ENCODE measurements around the gene PSMA7.
A peak's percentile ranks its signal among the peaks of the same experiment; 100 is the strongest.

PSMA7 gene

DNA sequence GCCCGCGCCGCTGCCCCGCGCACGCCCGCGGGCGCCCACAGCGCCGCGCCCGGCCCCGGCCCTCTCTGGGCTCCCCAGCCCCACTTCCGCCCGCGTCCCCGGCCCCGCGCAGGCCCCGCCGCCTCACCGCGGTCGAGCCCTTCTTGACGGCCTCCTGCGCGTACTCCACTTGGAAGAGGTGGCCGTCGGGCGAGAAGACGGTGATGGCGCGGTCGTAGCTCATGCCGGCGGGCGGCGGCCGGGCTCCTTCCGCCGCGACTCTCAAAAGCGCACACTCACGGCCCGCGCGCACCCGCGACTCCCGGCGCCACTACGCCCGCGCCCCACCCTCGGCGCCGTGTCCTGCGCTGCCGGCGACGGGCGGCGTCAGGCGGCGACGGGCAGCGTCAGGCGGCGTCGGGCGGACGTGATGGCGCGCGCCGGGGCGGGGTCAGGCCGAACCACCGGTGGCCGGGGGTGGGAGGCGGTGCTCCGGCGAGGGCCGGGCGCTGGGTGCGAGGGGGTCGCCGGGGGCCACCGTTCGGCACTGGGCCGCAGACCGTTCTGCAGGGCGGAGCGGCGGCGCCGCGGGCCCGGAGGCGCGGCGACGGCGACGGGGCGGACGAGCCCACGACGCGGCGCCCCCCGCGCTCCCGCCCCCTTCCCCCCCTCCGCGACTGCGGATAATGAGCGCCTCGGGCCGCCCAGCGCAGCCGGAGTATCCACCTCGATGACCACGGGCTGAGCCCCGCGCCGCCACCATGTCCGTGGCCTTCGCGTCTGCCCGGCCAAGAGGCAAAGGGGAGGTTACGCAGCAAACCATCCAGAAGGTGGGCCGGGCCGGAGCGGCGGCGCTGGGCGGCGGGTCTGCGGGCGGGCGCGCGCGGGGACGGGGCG lies at the start of gene PSMA7, which contains the start of gene SS18L1:
TSS of gene PSMA7 (minus strand) at position 314 of the 876 bp plus-strand sequence. CDS start at position 223, 91 bp downstream.
TSS of gene SS18L1 (plus strand) at position 689 of the 876 bp plus-strand sequence. CDS start at position 741, 52 bp downstream.
- DNase-seq (ENCODE audit: low read depth), result peak; percentile 83

DNA sequence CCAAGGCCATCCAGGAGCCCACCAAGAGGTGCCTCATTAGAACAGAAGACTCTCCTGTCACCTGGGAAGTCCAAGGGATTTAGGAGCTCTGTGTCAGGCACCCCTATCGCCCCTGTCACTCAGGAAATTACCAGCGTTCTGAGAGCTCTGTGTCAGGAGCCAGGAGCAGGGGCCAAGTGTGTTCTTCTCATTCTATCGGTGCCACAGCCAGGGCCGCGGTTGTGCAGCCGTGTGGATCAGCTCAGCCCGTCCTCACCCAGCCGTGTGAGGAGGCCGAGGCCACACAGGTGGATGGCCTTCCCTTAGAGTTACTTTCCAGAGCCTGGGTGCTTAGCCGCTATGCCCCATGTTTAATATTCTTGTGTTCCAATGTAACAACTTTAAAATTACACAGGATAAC lies 49.4 kb upstream of the PSMA7 start:
- no peak for DNase-seq (ENCODE audit: low read depth)

DNA sequence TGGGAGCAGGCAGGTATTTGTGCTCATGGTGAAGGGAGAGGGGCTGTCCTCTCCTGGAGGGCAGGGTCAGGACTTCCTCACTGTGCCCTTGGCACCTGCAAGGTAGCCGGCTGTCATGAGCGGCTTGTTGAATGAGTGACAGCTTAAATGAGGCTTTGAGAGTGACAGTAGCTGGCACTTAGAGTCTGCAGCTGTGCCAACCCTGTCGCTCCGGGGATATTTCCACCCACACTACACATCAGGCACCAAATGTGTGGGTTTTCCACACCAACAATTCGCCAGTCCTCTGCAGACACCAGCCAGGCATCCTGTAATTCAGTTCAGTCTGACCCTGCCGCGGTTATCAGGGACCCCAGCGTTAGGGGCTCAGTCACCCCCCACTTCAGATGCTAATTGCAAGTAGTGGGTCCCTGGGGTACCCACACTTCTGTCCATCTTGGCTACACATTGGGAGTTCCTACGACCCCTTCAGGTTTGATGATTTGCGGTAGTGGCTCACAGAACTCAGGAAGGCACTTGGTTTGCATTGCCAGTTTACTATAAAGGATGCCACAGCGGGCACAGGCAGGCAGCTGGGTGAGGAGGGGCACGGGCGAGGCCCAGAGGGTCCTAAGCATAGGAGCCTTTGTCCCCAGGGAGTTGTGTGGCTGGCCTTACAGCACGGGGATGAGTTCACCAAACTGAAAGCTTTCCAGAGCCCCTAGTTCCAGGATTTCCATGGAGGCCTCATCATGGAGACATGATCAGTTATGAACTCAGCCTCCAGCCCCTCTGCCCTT lies 48.8 kb upstream of the PSMA7 start:
- no peak for DNase-seq (ENCODE audit: low read depth)

DNA sequence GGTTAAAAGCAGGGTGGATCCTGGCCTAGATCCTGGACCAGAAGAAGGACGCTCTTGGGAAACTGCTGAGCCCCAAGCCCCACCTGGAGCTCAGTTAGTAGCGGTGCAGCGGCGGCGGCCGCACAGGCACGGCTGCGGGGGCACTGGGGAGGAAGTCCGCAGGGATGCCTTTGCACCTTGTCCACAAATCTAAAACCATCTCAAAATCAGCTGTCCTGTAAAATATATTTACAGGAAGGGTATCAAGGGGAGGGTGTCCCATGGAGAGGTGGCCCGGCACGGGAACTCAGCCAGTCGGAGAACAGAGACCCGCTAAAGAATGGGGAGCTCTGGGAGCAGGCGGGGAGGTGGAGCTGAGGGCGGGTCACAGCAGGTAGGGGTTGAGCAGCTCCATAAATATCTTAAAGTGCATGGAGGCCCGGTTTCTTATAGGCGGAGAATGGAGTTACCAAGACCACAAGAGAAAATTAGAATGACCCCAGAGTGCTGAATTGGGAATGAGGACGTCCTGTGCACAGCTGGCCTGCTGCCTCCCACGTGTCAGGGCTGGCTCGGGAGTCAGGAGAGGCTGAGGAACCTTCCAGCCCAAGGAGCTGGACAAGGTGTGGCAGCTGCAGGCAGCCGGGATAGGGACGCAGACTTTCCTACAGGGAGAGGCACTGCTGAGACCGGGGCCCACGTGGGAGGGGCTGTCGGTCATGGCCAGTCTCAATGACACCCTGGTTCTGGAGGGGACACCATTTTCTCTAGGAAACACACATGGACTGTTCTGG lies 47.6 kb upstream of the PSMA7 start:
- DNase-seq (ENCODE audit: low read depth), result no peak

DNA sequence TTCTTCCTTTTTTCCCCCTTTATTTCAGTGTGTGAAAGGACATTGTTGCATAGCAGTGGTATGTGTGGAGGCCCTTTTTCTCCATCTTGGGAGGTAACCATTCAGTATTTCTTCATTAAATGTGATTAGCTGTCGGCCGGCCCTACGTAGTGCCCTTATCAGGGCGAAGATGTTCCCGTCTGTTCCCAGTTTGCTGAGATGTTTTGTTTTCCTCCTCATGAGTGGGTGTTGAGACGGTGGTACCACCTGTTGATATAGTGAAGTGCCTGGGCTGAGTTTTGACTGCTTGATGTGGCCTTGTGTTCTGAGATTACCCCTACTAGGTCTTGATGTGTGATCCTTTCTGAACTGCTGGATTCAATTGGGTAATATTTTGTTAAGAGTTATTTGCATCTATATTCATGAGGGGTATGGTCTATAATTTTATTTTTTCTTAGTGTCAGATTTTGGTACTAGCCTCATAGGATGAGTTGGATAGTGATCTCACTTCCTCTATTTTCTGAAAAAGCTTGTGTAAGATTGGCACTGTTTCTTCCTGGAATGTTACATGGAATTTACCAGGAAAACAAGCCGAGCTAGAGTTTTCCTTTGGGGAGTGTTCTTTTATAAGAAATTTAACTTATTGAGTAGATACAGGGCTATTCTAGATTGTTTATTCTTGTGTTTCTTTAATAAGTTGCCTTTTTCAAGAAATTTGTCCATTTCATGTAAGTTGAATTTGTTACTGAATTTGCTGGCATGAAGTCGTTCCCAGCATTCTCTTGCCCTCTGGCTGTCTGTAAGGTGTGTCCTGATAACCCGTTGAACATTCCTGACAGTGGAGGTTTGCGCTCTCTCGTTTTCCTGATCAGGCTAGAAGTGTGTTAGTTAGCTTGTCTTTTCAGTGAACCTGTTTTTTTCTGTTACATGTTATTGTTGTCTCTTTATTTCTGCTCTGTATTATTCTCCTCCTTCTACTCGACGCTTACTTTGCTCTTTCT lies 44.0 kb upstream of the PSMA7 start:
- no peak for DNase-seq (ENCODE audit: low read depth)

DNA sequence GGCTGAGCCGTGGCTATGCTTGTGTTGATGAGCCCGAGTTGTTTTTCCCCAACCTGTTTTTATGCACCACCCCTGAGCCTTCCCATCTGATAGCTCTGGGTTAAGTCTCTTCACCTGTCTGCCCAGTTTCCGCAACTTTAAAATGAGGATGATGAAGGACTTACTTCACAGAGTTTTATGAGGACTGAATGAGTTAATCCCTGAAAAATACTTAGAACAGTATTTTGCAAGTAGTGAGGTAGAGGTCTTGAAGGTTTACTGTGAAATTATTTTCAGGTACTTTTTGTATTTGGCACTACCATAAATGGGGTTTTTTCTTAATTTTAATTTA lies 42.9 kb upstream of the PSMA7 start:
- no peak for DNase-seq (ENCODE audit: low read depth)

DNA sequence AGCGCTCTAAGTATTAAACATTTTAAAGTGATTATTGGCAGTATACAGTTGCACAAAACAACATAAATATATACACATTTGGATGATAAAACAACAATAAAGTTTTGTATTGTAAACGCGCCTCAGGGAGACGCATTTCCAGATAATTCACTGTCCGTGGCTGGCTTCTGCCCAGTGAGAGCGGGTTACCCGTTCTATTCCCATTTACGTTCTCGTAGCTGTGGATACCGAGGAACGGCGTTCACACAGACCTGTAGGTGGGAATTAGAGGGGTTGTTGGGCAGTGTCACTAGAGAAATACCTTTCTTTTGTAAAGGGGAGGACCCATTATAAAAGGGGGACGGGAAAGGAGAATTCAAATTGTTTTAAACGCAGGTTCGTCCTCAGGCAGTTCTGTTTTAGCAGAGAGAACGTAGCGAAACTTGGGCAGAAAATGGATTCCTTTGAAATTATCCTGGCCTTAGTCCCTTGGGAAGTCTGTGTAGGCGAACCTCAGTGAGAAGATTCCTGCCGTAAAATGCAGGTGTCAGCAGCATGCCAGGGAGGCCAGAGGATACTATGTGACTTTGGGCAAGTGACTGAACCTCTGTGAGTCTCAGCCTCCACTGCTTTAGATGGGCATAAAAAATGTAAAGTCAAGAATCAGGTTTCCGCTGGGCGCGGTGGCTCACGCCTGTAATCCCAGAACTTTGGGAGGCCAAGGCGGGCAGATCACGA lies 40.4 kb upstream of the PSMA7 start:
- DNase-seq (ENCODE audit: low read depth), result no peak

DNA sequence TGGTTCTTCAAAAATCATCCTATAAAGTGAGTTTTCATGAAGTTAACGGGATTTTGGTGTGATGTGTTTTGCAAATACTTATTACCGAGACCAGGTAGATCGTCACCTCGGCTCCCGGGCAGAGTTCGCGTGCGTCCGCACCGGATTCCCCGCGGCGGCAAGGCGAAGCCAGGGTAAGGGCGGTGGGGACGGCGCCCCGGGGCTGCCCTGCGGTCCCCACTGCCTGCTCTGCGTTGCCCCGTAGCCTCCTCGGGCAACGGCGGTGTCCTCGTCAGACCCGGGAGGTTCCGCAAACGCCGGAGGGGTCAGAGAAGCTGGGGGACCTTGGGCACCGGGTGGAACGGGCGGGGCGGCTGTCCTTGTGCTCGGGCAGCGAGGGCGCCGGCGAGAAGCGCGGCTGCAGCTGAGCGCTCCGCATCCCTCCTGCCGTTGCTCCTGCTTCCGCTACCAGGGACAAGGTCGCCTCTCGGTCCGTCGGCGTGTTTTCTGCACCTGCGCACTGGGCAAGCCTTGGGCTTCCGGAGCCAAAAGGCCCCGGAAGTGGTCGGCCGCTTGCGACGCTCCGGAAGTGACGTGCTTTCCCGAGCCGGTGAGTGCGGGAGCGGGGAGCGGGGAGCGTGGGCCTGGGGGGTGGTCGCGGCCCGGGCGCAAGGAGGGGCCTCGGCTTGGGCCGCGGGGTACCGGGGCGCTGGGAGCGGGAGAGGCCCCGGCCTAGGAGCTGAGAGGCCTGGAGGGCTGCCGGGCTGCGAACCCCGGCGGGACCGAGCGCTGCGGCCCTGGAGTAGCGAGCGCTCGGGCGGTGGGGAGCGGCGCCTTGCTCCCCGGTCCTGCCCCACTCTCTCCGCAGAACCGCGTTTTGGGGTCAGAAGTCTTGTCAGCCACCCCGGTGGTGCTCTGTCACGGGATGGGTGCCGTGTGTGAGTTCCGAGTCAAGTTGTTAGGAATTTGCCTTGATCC lies 39.6 kb upstream of the PSMA7 start, which contains the start of gene MTG2:
TSS of gene MTG2 (plus strand) at position 560 of the 957 bp plus-strand sequence. CDS start 10,393 bp downstream, outside the sequence.
- peak; percentile 89 for DNase-seq (ENCODE audit: low read depth)

DNA sequence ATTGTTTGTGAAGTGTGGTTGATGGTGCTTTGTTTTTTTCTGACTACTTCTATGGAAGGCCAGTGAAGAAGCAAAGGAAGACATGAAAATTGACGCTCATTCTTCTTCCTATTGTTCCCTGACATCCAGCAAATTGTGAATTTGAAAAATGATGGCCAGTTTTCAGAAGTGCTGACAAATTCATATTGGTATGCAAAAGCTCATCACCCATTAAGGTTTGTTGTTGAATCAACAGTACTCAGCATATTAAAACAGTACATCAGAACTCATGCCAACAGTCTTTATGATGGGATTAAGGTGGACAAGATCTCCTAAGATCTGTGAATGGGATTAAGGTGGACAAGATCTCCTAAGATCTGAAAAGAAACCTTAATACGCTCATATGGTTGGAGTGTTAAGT lies 38.6 kb upstream of the PSMA7 start:
- no peak for DNase-seq (ENCODE audit: low read depth)

DNA sequence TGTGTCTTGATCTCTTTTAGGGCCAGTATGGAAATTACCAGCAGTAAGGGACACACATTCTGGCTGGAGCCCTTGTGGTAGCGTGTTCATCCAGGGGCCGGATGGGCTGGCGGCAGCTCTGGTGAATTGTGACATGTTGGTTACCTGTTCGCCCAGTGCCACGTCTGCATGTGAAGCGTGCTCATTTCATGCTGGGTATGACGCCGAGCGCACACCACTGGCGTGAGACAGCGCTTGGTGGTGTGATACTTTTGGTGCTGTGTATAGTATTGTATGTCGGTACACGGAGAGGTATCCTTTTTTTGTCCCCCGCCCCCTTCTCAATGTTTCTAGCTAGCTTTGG lies 35.9 kb upstream of the PSMA7 start:
- DNase-seq (ENCODE audit: low read depth), result no peak

DNA sequence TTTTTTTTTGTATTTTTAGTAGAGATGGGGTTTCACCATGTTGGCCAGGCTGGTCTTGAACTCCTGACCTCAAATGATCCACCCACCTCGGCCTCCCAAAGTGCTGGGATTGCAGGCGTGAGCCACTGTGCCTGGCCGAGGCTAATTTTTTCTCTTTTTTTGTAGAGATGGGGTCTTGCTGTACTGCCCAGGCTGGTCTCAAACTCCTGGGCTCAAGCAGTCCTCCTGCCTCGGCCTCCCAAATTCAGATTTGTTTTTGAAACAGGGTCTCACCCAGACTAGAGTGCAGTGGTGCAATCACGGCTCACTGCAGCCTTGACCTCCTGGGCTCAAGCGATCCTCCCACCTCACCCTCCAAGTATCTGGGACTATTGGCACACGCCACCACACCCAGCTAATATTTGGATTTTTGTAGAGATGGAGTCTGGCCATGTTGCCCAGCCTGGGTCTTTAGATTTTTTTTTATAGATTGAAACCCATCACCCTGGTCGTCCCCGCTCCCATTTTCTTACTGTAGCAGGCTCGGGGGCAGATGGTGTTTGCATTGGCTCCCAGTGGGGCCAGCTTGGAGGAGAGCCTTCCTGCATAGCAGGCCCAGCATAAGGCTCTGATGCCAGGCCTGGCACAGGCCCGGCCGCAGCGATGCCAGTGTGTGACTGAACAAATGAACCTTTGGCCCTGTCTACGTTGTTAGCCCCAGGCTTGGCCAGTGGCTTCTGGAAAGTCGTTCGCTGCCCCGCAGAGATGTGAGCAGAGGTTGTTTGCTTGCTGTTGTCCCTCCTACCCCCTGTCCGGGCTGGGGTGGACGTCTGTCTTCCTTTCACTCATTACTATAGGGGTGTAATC lies 35.3 kb upstream of the PSMA7 start:
- DNase-seq (ENCODE audit: low read depth), result no peak

DNA sequence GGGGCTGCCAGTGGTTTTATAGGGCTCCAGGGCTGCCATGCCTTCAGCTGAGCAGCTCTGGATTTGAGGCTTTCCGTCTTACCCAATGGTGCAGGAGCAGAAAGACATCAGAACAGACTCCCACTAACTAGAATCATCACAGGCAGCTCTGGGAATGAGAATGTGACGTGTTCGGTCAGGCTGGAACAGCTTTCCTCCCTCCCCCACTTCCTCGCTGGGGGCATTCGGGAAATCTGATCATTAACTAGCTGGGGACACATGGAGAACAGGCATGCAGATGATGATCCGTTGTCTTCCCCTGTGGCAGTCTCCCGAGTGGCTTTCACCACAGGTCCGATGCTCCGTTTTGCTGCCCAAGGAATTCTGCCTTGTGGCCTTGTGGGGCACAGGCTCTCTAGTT lies 34.1 kb upstream of the PSMA7 start:
- no peak for DNase-seq (ENCODE audit: low read depth)

DNA sequence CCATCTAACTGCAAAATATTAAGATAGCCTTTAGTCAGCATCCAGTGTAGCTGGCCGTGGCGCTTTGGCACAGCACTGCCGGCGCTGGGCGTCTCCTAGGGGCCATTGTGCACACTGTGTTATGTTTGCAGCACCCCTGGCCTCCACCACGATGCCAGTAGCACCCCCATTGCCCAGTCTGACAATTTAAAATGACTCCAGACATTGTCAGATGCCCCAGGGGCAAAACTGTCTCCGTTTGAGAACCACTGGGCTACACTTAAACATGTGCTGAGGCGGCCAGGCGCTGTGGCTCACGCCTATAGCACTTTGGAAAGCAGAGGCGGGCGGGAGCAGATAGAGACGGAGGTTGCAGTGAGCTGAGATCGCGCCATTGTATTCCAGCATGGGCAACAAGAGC lies 33.7 kb upstream of the PSMA7 start:
- no peak for DNase-seq (ENCODE audit: low read depth)

DNA sequence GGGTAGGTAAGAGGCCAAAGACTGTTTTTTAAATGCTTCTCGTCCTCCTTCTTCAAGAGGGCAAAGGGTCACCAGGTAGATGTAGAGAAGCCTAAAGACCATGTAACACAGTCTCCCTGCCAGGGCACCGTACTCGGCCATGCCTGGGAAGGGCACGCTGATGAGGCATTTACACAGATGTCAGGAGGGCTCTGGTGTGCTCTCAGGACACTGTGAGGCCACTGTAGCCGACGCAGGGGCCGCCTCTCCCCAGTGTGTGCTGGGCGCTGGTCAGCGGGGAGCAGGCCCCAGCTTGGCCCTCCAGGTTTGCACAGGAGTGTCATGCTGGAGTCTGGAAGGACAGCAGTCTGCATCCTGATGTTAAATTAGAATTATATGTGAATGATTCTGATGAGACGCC lies 32.5 kb upstream of the PSMA7 start:
- DNase-seq (ENCODE audit: low read depth), result no peak

DNA sequence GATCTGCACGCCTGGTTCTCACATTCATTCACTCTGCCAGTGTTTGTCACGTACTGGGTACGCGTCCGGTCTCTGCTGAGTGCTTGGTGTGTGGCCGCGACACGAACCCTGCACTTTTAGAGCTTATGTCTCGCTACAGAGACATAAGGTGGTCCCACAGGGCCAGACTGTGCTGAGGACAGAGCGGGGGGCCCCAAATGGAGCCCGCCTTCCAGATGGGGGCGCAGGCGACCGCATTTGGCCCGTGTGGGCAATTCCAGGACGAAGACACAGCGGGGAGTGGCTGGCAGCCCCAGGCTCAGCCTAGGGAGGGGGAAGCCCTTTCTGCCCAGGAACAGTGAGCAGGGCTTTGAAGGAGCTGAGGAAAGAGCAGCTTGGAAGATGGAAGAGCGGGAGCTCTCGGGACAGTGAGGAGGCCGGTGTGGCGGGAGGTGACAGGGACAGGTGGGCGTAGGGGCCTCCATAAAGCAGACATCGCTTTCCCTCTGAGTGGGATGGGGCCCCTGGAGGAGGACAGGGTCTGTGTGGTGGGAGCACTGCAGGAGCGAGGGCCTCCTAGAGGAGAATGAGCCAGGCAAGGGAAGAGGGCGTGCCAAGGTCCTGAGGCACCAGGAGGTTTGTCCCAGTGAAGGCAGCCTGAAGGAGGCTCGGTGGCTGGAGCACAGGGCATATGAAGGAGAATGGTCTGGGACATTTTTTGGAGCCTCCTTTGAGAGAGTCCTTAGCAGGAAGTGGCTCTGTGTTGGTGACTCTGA lies 31.9 kb upstream of the PSMA7 start:
- no peak for DNase-seq (ENCODE audit: low read depth)

DNA sequence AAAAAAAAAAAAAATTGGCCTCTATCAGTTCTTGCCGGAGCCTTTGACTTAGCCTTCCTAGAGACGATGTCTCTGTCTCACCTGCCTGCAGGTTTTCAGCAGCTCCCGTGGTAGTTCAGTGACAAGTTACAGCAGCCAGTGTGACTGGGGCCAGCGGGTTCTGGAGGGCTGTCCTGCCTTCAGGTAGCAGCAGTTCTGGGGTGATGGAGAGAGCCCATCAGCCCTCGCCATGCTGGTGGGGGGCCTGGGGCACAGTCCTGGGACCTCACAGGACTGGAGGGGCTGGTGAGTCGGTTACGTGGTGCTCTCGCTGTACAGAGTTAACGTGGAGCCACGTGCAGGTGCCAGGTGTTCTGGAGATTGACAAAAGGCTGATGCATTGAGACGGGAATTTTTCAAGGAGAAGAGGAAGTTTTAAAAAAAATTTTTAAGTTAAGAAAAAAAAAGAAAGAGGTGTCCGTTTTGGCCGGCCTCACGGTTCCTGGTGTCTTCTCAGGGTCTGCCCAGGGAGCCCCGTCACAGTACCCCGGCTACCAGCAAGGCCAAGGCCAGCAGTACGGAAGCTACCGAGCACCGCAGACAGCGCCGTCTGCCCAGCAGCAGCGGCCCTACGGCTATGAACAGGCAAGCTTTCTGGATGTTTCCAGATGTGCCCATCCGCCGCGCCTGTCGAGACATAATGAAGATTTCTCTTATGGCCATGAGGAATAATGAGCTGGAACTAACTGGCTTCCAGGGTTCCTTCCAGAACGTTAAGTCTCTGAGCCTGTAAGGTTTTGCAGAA lies 31.0 kb upstream of the PSMA7 start:
- no peak for DNase-seq (ENCODE audit: low read depth)

DNA sequence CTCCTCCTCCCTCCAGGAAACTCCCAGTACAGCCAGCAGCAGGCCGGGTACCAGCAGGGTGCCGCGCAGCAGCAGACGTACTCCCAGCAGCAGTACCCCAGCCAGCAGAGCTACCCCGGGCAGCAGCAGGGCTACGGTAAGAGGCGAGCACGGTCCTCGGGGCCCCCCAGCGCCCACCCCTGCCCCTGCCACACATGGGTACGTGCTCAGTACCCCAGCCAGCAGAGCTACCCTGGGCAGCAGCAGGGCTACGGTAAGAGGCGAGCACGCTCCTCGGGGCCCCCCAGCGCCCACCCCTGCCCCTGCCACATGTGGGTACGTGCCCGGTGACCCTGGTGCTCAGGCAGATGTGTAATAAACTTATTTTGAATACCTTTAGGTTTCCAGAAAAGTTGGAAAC lies 29.5 kb upstream of the PSMA7 start:
- no peak for DNase-seq (ENCODE audit: low read depth)
